ENCODE measurements around the gene PANK1.

- TF ChIP-seq CTCF (conservative IDR thresholded peaks at IDR 0.05; ENCODE audit: low read depth, low read length) (no peak), EZH2 (IDR thresholded peaks at IDR 0.05; ENCODE audit: borderline replicate concordance, low read depth, low read length, poor library complexity, severe bottlenecking) (no peak)
These were observed 101.2 kb downstream of the PANK1 start for GRCh38 chr10:89543841-89544240.

Data from A673 (cell line).